ENCODE data around the gene DLX4.
A peak's percentile ranks its signal among the peaks of the same experiment; 100 is the strongest.

The DLX4 gene, protein sequence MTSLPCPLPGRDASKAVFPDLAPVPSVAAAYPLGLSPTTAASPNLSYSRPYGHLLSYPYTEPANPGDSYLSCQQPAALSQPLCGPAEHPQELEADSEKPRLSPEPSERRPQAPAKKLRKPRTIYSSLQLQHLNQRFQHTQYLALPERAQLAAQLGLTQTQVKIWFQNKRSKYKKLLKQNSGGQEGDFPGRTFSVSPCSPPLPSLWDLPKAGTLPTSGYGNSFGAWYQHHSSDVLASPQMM

DNA sequence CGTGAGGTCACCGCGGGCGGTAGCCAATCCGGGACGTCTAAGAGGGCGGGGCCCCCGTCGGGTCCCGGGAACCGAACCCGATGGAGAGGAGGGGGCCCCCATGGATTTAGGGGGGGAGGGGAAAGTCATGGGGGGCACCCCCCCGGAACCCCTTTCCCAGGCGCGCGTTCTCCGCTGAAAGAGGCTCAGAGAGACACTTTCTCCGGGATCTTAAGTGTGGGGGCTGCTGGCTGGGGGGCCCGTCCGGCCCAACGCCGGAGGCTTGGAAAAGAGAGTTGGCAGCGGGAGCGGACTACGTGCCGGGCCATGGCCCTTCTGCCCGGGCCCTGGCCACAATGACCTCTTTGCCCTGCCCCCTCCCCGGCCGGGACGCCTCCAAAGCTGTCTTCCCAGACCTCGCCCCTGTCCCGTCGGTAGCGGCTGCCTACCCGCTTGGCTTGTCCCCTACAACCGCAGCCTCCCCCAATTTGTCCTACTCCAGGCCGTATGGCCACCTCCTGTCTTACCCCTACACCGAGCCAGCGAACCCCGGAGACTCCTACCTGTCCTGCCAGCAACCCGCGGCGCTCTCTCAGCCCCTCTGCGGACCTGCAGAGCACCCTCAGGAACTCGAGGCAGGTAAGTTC, at the start of gene DLX4:
Gene DLX4 (plus strand): TSS at position 57 of the 626 bp plus-strand sequence. CDS start 279 bp downstream, at position 336.
- DNase-seq, result no peak

DNA sequence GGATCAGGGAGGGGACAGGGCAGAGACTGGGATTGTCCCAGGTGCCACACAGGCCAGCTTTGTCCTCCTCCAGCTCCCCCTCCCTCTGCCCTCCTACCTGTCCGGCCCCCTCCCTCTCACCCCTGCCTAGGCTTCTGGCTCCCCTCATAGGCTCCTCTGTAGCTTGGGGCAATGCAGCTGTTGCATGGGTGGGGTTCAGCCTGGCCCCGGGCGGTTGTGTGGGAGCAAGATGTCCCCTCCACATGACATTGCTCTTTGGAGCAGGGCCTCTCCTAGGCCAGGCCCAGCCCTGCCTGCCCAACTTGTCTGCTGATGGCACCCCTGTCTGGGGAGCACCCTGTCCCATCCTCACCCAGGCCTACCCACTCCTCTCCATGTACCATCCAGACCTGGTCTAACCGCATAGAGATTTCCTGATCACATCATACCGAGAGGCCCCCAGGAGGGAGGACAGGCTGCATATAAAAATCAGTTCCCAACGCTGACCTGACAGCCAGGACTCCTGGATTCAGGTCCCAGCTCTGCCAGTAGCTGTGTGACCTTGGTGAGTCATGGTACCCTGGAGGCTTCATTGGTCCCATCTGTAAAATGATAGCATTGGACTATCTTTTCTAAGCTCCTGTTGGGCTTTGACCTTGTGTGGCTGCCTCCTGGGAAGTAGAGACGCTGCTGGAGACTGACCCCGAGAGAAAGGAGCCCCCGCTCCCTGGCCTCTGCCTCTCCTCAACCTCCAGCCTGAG, 48.8 kb upstream of the DLX4 start:
- DNase-seq, result no peak

DNA sequence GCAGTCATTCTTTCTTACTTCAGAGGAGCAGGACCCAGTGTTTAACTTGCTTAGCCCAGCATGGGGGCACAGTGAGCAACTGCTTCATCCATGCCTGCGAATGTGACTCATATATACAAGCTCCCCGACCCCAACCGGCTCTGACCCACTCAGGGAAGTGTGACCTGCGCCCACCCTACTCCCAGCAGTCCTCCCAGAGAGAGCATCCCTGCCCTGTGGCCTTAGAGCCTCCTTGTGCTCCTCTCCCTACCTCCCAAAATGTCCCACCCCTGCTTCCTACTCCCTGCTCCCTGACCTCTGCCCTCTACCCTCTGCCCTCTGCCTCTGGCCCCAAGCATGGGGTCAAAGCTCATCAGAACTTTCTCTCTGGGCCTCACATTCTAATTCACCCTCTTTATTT, 46.9 kb upstream of the DLX4 start:
- no peak for DNase-seq

DNA sequence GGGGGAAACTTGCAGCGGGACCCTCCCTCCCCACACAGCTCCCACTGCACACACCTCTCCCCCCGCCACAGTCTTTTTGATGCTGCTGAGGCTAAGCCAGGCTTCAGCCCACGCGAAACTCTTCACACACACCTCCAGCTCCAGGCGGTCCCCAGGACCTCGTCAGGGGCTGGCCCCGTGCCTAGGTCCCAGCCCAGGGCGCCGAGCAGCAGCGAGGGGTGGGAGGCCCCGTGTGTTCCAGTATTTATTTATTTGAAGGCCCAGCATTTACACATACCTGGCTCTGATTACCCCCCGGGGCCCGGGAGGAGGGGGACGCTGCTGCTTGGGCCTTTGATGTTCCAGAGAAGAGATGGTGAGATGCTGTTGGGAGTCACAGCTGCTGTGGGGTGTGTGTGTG, 44.9 kb upstream of the DLX4 start:
- DNase-seq, result no peak

DNA sequence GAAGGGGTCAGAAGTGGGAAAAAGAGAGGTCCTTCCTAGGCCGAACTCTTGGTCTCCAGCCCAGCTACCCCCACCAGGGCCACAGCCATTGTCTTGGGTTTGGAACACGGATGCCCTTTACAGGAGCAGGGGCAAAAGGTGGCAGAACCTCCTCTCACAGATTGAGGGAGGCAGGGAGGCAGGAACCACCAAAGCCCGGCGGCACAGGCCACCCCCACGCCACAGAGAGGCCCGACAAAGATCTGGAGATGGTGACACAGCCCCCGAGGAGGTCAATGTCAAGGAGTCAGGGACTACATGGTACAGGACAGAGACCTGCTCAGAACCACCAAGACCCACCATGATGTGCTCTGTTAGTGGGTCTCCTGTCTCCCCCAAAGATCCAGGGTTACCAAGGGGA, 44.4 kb upstream of the DLX4 start:
- no peak for DNase-seq

DNA sequence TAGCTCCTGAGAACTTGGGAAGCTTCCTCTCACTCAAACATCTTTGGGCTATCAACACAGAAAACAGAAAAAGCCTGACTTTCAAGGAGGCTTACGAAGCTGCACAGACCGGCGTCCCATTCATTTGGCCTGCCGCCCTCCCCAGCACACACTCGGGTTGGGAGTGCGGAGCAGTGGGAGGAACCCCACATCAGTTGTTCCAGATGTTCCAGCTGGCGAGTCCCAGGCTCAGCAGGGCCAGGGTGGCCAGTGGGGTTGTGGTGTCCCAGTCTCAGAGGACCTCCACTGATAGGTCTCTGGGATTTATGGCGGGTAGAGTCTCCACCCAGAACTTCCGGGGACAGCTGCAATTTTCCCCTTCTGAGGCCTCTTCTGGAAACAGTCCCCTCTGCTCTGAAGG, 43.1 kb upstream of the DLX4 start:
- peak; percentile 31 for DNase-seq

DNA sequence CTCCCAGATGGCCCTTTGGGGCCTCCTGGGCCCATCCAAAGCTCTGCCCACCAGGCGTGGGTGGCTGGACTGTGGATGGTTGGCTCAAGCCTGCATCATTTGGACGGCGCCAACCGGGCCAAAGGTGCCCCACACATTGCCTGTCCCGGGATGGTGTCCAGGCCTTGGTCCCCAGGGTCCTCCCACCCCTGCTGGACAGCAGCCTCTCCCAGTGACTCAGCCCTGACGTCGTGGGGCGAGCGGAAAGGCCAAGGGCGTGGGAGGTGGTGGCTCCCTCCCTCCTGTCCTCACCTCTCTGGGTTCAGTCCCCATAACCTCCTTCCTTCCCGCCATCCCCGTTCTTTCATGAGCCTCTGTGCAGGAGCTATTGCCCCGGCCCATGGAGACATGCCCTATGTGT, 42.1 kb upstream of the DLX4 start:
- no peak for DNase-seq

DNA sequence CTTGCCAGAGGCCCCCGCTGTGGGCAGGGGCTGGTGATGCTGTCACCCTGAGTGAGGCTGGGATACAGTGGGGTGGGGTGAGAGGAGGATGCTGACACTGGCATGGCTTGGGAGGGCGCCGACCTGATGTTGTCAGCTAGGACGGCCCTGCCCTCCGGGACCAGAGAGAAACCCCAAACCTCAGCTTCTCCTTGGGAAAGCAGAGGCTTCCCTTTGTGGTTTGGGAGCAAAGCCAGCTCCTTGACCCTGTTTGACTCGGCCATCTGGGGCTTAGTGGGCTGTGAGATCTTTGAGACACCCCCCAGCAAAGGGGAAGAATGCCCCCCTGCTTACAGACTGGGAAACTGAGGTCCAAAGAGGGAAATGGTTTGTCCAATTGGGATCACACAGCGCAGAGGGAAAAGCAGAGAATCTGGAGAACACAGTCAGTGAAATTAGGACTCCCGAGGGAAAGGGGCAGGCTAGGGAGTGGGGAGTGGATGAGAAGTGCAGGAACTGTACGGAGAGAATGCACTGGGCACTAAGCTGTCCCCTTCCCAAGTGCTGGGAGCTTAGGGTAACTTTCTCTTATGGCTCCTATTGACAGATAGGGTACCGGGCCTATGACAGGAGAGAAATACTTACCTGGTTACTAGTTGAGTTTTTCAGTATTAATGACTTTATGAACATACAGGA, 40.7 kb upstream of the DLX4 start:
- DNase-seq, result no peak

DNA sequence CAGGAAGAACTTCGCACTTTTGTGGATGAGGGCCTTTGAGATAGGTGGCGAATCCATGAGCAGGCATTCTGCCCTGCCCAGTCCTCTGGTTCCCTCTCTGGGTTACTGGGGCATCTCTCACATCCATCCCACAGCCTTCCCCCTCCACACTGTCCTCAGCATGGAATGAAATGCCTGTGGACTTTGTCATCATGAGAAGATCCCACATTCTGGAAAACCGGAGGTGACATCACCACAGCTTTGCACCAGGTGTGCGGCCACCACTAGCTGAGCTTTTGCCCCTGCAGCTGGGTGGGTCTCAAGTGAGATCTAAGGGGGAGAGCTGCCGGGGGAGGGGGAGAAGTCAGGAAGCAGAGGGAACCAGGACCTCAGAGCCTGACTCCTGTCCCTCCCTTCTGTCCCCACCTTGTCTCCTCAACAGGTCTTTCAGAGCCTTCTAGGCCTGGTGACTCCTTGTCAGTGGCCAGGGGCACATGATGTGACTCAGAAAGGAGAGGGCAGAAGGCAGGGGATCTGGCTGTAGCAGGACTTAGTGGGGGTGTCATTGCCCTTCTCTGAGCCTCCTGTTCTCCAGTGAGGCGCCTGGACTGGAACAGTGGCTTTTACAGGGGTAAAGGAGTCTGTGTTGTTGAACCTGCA, 40.0 kb upstream of the DLX4 start:
- no peak for DNase-seq

DNA sequence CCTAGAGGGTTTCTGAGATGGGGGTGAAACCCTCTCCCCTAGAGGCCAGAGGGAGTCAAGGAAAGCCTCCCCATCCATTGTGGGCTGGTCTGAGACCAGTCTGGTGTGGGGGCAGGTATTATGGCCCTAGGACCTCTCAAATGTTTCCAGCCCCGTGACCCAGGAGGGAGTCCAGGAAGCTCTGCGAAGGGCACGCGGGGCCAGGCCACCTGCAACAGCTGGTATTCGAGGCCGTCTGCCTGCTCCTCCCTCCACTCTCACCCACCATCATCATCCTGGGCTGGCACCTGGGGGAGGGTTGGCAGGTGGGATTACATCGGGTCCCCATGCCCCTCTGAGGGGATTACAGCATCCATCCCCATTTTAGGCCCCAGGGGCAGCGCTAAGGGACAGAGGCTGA, 38.1 kb upstream of the DLX4 start:
- DNase-seq, result no peak

DNA sequence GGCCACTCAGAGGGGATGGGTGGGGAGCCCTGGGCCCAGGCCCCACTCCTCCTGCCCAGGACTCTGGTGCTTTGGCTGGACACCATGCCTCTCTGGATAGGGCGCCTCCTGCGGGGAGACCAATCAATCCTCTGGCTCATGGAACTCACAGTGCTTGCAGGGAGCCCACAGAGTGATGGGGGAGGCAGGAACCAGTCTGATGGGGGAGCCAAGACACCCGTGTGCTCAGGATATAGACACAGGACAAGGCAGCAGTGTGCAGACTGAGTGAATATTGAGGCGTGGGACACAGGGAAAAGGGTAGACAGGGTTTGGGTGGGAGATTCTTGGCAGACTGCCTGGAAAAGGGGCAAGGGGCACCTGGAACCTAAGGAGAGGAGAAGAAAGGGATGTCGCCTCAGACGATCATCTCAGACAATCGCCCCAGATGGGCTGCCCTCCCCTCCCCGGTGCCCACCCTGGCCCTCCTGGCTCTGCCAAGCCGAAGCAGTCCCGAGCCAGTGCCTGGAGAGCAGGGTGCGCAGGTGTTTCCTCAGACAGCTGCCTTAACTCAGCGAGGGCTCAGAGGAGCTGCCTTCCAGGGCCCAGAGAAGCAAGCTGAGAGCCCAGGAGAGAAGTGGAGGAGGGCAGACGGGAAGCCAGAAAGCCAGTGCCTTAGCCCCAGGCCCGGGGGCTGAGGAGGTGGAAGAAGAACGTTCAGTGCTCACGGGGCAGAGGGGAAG, 37.4 kb upstream of the DLX4 start:
- no peak for DNase-seq

DNA sequence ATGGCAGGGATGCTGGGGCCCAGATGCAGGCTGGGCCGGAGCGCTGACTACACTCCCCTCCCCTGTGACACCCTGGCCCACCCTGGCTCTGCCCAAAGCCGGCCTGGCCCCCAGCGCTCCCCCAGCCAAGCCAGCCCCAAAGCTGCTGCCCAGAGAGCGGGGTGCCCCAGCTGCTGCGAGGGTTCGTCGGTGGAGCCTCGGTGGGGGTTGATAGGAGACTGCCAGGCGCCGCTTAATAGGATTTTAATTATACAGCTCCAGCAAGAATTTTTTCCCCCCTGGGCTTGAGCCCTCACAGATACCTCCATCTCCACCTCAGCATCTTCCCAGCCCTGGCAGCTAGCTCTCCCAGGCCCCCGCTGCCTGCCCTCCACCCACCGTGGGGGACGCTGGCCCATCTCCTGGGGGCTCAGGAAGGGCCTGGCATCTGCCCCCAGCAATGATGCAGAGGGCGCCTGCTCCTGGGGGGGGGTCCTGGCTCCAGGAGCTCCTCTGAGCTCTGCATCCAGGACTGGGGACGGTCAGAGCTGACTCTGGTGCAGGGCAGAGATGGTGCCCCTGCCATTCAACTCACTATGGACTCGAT, 36.8 kb upstream of the DLX4 start:
- DNase-seq, result no peak

DNA sequence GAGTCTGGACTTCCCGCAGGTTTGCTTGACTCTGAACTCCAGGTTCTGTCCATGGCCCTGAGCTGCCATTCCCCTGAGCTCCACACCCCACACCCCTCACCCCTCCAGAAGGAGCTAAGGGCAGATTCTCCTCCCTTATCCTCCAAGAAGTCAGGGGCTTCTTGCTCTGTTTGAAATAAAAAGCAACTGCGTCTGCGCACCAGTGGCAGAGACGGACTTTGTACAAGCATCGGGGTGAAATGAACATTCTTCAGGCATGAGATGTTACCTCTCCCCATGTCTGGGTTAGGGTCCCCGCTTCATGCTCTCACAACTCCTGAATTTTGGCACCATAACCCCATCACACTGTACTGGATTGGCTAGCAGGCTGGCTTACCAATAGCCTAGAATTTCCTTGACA, 36.1 kb upstream of the DLX4 start:
- no peak for DNase-seq

DNA sequence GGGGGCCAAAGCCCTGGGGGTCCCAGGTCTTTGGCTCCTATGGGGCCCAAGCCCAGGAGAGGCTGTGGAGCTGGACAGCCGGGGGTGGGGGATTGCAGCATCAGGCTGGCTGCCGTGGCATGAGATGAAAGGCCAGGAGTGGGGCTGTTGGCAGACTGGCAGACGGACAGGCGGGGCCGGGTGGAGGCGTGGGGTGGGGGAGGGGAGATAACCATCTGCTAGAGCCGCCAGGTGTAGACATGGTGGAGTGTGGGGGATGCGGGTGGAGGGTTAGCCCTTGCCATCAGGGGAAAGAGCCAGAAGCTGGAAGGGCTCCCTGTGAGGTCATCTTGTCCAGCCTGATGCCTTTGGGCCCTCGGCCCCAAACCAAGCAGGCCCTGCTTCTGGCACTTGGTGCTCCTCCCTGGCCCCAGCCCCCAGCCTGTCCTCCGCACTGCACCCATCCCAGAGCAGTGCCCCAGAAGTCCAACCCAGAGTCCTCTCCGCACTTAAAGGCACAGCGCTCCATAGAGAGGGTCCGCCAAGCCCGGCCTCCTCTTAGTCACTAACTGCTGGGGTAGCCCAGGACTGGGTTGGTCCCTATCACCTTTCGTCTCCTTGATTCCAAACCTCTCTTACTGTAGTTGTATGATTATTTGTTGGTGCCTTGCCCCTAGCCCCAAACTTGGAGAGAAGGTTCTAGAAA, 33.3 kb upstream of the DLX4 start:
- no peak for DNase-seq

DNA sequence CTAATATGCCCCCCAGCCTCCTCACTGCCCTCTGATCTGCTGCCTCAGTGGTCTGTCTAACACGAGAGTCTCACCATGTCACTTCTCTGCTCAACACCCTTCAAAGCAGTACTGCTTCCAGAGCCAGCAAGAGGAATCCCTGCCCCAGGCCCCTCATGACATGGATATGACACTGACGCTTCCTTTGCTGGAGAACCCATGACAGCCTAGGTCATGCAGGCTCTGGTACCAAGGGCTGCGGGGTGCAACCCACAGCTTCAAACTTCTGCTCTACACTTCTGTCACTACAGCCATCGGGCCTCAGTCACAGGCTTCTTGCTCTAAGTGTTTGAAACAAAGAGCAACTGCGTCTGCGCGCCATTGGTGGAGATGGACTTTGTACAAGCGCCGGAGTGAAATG, 32.6 kb upstream of the DLX4 start:
- no peak for DNase-seq

DNA sequence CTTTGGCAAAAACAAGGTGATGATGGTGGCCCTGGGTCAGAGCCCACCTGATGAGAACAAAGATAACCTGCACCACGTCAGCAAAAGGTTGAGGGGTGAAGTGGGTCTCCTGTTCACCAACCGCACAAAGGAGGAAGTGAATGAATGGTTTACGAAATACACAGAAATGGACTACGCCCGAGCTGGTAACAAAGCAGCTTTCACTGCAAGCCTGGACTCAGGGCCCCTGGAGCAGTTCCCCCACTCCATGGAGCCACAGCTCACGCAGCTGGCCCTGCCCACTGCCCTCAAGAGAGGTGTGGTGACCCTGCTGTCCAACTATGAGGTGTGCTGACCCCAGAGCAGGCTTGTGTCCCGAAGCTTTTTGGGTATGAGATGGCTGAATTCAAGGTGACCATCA, 29.7 kb upstream of the DLX4 start:
- DNase-seq, result no peak

DNA sequence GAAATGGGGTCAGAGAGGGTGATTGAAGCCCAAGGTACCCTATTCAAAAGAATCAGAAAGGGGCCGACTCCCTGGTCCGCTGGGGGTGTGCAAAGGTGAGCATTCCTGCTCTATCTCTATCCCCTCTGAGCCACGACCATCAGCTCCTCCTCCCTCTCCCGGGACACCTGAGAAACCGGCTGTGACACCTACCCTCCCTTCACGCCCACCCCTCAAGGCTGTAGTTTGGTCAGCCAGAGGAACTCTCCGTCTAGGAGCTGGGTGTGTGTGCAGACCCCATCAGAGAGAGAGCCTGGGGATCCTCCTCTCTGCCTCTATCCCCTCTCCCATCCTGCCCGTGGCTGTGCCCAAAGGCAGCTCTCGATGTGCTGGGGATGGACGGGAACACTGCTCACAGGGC, 27.6 kb upstream of the DLX4 start:
- no peak for DNase-seq

DNA sequence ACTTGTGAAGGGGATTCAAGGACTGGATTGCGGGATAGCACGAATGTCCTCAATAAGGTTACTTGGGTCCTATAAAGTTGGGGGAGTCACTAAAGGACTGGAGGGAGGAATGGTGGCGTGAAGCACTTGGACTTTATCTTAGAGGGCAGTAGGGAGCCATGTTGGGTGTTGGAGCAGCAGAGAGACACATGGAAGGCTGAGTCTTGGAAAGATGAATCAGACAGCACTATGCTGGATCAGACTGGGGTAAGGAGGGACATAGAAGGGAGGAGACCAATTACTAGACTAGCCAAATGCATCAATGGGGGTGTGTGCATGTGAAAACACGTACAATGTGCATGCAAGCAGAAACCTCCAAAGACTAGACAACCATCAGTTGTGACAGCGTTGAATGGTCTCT, 26.0 kb upstream of the DLX4 start:
- DNase-seq, result no peak

DNA sequence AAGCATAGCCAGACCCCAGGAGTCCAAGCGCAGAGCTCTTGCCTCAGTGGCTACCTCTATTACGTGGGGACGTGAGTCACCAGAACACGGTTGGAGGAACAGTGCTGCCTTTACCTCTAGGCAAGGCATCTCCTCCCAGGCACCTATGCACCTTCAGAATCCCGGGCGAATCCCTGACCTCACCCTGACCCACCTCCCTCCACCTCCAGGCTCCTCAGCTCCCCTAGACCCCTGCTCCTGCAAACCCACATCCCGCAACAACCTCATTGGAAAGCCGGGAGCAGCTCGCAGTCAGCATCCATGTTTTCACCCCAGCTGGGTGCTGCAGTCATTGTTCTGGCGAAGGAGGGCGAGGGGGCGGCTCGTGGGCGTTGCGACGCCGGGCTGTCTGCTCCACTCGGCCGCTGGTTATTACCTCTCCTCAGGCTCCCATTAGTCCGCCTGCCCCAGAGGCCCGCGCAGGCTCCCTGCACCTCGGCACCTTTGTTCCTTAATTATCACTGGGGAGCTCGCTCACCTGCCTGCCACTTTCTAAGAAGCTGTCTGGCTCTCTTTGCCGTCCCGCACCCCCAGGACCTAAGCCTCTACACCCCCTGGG, 24.6 kb upstream of the DLX4 start:
- DNase-seq, result no peak

DNA sequence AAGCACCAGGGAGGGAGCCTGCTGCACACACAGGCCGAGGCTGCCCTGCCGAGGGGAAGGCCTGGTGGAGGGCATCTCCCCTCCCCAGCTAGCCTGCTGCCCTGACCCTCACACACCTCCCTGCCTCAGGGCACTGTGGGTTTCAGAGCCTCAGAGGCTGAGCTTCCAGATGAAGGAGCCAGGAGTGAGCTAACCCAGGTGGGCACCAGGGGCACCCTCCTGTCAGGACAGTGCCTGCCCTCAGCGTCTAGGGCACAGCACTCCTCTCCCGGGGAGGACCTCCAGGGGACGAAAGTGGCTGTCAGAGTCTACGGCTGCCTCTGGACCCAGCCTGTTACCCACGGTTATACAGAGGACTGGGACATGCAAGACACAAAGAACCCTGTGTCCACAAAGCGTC, 22.8 kb upstream of the DLX4 start:
- no peak for DNase-seq

DNA sequence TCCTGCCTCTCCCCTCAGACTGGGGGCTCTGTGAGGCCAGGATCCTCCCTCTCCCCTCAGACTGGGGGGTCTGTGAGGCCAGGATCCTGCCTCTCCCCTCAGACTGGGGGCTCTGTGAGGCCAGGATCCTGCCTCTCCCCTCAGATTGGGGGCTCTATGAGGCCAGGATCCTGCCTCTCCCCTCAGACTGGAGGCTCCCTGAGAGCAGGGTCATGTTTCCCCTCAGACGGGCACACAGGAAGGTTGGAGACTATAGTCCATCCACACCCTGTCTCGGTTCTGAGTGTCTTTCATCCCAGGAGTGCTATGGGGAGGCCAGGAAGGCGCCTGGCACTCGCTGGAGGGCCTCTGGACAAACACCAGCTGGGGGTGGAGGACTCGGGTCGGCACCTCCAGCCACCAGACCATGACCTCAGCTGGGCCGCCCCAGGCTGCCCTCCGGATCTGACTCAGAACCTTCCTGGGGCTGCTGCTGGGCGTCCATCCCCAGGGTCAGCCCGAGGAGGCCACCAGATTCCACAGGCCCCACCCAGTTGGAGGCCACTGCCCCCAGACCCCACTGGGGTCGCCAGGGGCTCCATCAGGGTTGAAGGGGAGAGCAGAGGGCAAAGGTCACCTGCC, 21.9 kb upstream of the DLX4 start:
- no peak for DNase-seq

Measured in right hindlimb (tissue), 1 donor.